ENCODE results near the gene RAPGEF1.

- no peak for TF ChIP-seq EZH2phosphoT487 (IDR thresholded peaks at IDR 0.05)
- TF ChIP-seq CTCF (IDR thresholded peaks at IDR 0.05): no peak
These were observed 47.8 kb downstream of the RAPGEF1 start for GRCh38 chr9:131691969-131692611.
